GM18519 (cell line): ENCODE data around the gene CCNB1IP1.
"Not testable (repeated sequence)": the region's sequence is repeated elsewhere in the genome, so short reads cannot be mapped to it uniquely, and the experiment has no call there.

Source experiments
- ATAC-seq: cut with Tn5 transposase; IDR thresholded peaks from one replicate; pipeline ENCODE4 v1.9.1; 2021; ENCODE audit warnings: mild to moderate bottlenecking, moderate library complexity; ENCODE audit not compliant: unreplicated experiment, low FRiP score

CCNB1IP1 gene, protein sequence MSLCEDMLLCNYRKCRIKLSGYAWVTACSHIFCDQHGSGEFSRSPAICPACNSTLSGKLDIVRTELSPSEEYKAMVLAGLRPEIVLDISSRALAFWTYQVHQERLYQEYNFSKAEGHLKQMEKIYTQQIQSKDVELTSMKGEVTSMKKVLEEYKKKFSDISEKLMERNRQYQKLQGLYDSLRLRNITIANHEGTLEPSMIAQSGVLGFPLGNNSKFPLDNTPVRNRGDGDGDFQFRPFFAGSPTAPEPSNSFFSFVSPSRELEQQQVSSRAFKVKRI

DNA sequence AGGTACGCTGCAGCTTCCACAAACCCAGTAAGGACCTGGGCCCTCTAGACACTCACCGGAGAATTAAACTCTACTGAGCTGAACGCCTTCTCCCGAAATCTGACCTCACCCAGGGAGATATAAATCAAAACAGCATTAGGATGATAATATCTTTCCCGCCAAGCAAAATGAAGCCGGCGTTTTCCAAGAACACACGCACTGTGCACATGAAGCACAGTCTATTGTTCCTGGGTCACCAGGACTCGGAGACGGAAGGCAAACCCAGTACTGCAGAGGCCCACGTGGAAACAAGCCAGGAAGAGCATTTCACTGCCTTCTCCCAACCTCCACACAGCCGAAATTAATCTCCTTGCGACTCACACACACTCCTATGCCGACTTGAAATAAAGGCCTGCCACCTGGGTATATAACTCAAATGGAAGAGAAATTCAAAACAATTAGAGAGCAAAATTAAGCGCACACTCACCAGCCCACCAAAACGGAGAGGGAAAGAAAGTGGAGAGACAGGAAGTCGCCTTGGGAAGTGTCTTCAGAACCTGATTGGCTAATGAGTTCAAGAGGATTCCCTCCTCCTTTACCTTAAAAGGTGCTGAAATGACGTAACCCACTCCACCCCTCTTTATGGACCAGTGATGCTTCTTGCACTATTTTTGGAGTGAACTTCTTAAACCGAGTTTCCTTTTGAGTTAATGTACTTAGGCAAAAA is at the start of gene CCNB1IP1:
TSS of gene CCNB1IP1 (minus strand) at position 492 of the 706 bp plus-strand sequence. CDS start 16,756 bp downstream, outside the sequence.
- ATAC-seq, result peak; percentile 88

GRCh38 chr14:20382526-20382925 is 49.4 kb upstream of the CCNB1IP1 start:
- no peak for ATAC-seq

GRCh38 chr14:20381341-20381740 is 48.3 kb upstream of the CCNB1IP1 start:
- ATAC-seq, result no peak

DNA sequence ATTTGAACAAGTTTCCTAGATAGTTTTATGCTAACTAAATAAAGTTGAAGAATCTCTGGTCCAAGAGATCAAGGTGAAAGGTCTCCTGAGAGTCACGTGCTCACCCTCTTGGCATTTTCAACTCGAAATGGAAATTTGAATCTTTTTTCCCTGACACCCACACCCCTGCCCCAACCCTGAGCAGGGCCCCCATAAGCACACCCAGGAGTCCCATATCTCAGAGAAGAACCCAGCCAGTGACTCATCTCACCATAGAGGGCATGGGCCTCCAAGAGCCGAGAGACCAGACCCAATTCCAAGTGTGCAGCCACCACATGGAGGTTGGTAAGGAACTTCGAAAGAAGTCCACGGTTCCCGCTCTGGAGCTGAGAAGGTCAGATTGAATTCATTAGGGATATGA is 47.6 kb upstream of the CCNB1IP1 start:
- ATAC-seq, result no peak

DNA sequence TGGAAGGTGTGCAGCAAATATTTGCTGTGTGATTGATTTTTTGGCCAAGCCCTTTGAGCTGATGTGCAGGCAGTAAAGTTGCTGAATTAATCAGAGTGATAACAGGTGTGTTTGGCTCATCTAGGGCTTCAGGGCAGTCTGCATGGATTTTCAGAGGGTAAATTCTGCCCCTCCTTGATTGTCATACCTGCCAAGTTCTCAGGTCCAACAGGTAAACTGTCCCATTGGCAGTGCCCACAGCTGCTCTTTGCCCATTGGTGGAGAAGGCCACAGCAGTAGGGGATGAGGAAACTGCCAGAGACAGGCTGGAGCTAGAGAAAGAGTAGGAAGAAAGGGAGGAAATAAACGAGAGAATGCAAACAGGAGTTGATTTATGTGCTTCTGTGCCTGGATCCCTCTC is 46.7 kb upstream of the CCNB1IP1 start:
- ATAC-seq, result no peak

DNA sequence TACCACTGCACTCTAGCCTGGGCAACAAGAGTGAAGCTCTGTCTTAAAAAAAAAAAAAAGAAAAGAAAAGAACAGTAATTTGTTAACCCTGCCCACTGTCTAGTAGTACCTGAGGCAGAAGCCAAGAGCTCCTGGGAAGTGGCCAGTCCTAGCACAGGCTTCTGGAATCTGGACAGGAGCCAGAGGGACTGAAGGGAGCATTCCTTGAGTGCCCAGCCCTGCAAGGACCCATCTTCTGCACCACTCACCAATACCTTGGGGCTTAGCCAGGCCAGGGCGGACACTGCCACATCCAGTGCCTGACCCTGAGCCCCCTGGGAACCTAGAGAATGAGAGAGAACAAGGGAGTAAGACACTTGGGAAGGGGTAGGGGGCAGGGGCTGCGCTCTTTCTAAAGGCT is 44.1 kb upstream of the CCNB1IP1 start:
- no peak for ATAC-seq

DNA sequence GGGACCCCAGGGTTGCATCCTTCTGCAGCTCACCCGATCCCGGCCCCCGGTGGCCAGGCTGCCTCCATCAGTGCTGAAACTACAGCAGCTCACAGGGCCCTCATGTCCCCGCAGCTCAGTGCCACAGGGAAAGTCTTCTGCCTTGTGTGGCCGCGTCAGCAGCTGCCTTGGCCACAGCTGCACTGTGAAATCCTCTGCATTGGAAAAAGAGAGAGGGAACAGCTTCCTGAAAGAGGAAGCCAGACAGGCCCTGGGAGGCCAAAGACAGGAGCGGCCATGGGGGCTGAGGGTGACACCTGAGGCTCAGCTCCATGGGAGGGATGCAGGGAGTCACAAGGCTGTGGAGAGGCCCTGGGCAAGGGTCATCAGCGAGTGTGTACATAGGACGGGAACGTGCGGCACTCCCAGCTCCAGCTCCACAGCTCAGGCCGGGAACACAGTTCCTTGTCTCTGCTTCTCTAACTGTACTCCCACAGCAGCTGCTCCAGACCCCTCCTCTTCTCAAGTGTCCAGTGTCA is 43.1 kb upstream of the CCNB1IP1 start:
- ATAC-seq, result no peak

- ATAC-seq, result no peak
Measured at GRCh38 chr14:20375471-20375870, 42.4 kb upstream of the CCNB1IP1 start.

- ATAC-seq, result no peak
Measured at GRCh38 chr14:20372796-20373195, 39.7 kb upstream of the CCNB1IP1 start.

- no peak for ATAC-seq
Measured at GRCh38 chr14:20365928-20366327, 32.8 kb upstream of the CCNB1IP1 start.

GRCh38 chr14:20358474-20358873 is 25.4 kb upstream of the CCNB1IP1 start:
- not testable (repeated sequence) for ATAC-seq

DNA sequence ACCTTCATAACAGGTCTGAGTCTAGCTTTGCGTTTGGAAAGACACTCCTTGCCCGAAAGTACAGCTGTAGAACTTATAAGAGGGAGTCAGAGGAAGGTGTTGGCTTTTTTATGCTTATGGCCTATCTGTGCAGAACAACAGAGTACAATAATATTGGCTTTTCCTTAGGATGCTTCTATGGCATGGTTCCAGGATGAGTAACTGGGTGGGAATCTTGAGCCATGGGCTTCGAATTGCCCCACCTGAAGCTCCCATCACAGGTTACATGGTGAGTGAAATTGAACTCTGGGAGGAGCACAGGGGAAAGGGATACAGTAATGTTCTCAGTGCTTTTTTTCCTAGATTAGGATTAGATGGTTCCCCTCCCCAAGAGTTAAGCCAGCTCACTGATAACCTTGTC is 23.3 kb upstream of the CCNB1IP1 start:
- no peak for ATAC-seq

GRCh38 chr14:20350860-20351259 is 17.8 kb upstream of the CCNB1IP1 start:
- ATAC-seq, result no peak

DNA sequence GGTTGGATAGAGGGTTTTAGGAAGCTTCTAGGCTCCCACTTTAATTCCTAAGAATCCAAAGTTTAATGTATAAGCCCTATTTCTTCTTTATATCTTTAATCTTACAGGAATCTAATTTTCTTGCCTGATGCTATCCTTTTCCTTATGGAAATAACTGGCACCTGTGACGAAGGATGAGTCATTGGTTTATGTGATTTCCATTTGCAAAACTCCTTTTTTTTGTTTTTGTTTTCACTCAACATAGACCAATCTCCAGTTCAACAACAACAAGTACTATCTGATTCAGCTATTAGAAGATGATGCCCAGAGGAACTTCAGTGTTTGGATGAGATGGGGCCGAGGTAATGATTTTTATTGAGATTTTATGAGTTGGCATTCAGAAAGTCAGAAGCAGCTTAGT is 17.2 kb upstream of the CCNB1IP1 start:
- no peak for ATAC-seq

- no peak for ATAC-seq
Measured at GRCh38 chr14:20347747-20348146, 14.7 kb upstream of the CCNB1IP1 start.

DNA sequence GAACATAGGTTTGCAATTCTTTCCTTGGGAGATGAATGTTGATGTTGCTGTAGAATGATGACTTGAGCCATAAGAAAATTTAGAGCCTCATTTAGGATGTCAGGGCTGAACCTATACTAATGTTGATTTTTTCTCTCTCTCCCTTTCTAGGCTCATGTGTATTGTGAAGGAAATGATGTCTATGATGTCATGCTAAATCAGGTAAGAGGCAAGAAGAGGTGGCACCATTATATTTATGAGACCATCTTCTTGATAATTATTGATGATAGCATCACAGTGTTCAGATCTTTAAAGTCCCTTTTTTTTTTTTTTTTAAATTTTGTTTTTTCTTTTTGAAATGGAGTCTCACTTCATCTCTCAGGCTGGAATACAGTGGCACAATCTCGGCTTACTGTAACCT is 13.6 kb upstream of the CCNB1IP1 start:
- ATAC-seq, result no peak

- ATAC-seq, result no peak
Measured at GRCh38 chr14:20345366-20345765, 12.3 kb upstream of the CCNB1IP1 start.

GRCh38 chr14:20343862-20344220 is 10.8 kb upstream of the CCNB1IP1 start:
- no peak for ATAC-seq

- ATAC-seq, result peak; percentile 90
Measured at GRCh38 chr14:20343092-20343861, 10.2 kb upstream of the CCNB1IP1 start, which contains the start of gene PARP2. Gene PARP2, plus strand, starts transcription at chr14:20343635. Its CDS starts 7 bp downstream, at chr14:20343642.

DNA sequence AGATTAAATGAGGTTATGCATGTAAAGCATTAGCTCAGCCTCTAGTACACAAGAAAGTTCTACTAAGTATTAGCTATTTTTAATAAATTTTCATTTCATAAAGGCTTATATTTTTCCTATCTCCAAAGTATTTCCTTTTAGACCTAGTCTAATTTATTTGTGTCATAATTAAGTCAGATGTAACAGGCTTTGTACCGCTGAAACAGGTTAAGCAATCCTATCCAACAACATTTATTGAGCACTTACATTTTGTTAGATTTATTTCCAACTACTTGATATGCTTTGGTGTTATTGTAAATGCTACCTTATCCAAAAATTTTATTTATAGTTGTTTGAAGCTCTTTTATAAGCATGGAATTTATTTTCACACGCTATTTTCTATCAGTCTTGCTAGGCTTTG is 8.6 kb upstream of the CCNB1IP1 start:
- ATAC-seq, result no peak

GRCh38 chr14:20341032-20341431 is 8.0 kb upstream of the CCNB1IP1 start:
- not testable (repeated sequence) for ATAC-seq
